Measurements from ENCODE around the gene ZNRF1.
"Not testable (repeated sequence)": the region's sequence is repeated elsewhere in the genome, so short reads cannot be mapped to it uniquely, and the experiment has no call there.

ZNRF1 gene

DNA sequence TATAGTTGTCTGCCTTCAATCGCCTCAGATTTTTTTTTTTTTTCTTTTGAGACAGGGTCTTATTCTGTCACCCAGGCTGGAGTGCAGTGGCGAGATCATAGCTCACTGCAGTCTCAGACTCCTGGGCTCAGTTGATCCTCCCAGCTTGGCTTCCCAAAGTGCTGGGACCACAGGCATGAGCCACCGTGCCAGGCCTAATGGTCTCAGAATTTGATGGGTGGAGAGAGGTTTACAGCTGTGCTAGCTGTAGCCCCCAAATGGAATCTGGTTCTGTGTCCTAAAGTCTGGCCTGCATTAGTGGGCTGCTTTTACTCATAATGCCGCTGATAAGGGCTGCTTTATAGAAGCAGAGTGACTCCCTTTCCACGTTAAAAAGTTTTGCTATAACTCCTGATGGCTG is 5.1 kb downstream of the ZNRF1 start:
- DNase-seq, result no peak

DNA sequence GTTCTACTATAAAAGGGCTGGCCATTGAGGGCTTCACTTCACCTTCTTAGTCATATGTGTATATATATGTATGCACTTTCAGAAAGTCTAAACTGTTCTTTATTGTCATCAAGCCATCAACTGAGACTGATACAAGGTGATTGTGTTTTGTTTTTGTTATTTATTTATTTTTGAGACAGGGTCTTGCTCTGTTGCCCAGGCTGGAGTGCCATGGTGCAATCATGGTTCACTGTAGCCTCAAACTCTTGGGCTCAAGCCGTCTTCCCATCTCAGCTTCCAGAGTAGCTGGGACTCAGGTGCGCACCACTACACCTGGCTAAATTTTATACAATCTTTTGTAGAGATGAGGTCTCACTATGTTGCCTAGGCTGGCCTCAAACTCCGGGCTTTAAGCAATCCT is 5.6 kb downstream of the ZNRF1 start:
- no peak for DNase-seq

DNA sequence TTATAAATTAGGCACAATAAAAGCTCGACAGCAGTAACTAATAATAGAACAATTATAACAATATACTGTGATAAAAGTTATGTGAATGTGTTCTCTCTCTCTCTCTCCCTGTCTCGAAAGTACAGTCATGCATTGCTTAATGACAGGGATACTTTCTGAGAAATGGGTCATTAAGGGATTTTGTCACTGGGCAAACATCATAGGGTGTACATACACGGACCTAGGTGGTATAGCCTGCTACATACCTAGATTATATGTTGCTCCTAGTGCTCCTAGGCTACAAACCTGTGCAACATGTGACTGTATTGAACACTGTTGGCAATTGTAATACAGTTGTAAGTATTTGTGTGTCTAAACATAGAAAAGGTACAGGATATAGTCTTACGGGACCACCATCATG is 6.9 kb downstream of the ZNRF1 start:
- DNase-seq, result no peak

DNA sequence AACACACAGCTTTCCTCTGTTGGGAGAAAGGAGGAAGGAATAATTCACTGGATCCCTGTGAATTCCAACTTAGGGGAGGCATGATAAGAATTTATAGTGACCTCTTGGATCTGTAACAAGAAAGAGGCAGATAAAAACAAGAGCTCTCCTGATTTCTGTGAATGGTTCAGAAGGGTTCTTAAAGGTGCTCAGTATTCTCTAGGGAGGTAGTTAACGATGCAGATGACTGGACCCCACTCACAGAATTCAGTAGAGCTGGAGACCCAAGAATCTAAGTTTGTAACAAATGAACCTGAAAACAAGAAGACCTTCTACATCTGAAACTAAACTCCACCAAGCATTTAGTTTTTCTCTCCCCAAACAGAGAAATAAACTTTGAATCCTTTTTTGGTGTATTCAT is 8.6 kb downstream of the ZNRF1 start:
- DNase-seq, result no peak

DNA sequence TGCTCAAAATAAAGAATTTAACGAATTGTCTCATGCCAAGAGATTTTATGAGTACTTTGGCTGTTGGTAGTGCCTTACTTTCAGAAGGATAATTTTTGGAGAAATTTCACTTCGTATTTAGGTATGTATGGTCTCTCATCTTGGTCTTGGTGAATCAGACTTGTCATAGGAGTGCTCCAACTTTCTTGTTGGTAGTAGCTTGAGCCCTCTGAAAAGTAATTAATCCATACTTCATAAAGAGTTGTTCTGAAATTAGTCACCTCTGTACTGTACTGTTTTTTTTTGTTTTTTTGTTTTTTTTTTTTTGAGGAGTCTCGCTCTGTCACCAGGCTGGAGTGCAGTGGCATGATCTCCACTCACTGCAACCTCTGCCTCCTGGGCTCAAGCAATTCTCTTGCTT is 11.6 kb downstream of the ZNRF1 start:
- no peak for DNase-seq

DNA sequence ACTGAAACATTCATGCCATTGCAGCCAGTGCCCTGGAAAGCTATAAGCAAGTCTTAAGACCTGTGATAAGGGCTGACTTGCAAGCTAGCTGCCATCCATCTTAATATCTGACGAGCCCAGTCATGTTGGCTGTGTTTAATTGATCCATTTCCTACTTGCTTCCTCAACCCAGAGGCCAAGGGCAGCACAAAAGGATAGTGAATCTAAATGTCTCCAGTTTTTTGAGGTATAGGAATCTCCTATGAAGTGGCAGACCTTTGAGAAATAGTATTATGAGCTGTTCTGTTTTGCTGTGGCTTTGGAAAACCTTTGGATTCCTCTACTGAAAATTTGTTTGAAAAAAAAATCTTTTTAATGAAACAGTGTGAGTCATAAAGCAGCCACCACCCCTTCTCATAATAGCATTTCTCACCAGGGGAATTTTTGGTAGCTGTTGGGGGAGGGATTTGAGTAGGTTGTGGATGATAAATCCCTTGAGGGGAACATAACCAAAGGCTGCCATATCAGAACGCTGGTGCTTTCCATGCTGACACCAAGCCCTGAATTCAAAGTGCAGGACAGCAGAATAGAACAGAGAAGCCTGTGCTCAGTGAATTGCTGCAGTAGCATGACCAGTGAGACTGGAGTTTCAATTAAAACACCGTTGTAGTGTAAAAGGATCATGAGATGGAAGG is 12.9 kb downstream of the ZNRF1 start:
- no peak for DNase-seq

DNA sequence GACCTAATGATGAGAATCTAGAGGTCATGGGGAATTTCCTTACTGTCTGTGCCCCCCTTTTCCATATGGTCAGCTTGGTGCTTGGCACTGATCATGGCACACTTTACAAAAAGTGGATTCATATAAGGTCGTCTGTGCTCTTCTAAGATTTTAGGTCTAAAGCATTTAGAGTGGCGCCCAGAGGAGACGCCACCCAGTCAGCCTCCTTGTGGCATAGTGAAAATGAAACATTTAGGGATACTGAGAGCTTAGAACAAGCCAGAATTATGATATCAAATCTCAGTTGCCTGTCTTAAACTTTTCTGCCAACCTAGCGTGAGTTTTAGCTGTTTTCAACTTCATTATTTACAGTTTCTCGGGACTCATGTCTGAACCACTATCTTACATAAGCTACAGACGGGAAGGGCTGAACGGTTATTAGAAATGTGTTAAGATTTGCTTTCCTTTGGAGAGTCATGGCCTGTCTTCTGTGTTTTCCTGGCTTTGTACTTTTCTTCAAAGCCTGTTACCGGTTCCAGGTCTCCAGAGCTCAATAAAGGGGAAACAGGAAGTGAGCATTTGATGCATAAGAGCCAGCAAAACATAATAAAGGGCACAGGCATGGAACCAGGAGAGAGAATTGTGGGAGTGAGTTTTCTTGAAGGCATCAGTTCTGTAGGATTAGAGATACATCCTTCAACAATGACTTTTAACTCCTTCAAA is 13.7 kb downstream of the ZNRF1 start:
- no peak for DNase-seq

DNA sequence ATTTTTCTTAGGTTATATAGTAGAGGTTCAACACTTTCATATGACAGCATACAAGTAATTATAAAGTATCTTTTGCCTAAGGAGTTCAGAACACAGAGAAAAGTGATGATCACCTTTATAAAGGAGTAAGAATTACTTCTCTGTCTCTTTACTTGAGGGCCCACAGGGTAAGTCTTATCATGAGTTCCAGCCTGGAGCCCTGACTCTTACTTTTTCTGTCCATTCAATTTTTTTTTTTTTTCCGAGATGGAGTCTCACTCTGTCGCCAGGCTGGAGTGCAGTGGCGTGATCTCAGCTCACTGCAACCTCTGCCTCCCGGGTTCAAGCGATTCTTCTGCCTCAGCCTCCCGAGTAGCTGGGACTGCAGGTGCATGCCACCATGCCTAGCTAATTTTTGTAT is 14.3 kb downstream of the ZNRF1 start:
- not testable (repeated sequence) for DNase-seq

DNA sequence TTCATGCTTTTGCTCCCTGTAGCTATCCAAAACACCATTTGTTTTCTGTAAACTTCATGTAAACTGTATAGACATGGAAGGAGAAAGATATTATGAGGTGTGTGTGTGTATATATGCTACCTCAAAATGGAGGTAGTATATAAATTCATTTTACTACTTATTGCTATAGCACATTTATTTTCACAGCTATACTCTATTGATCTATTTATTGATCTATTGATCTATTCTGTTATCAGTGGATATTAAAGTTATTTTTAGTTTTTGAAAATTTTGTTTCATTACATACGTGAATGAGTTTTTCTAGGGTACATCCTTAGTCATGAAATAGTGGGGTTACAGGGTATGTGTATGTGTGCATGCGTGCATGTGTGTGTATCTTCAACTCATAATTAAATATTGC is 15.5 kb downstream of the ZNRF1 start:
- DNase-seq, result no peak

DNA sequence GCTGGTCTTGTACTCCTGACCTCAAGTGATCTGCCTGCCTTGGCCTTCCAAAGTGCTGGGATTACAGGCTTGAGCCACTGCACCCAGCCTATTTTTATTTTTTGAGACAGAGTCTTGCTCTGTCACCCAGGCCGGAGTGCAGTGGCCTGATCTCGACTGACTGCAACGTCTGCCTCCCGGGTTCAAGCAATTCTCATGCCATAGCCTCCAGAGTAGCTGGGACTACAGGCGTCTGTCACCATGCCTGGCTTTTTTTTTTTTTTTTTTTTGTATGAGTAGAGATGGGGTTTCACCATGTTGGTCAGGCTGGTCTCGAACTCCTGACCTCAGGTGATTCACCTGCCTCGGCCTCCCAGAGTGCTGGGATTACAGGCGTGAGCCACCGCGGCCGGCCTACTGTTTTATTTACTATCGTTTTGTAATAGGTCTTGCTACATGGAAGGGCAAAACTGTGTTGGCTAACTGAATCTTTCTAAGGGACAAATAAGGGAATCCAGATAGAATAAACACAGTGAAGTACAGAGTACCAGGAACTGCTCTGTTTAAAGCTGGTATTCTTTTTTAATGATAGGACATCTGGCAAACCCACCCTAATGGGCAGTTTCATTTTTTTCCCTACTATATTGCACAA is 17.7 kb downstream of the ZNRF1 start:
- not testable (repeated sequence) for DNase-seq

DNA sequence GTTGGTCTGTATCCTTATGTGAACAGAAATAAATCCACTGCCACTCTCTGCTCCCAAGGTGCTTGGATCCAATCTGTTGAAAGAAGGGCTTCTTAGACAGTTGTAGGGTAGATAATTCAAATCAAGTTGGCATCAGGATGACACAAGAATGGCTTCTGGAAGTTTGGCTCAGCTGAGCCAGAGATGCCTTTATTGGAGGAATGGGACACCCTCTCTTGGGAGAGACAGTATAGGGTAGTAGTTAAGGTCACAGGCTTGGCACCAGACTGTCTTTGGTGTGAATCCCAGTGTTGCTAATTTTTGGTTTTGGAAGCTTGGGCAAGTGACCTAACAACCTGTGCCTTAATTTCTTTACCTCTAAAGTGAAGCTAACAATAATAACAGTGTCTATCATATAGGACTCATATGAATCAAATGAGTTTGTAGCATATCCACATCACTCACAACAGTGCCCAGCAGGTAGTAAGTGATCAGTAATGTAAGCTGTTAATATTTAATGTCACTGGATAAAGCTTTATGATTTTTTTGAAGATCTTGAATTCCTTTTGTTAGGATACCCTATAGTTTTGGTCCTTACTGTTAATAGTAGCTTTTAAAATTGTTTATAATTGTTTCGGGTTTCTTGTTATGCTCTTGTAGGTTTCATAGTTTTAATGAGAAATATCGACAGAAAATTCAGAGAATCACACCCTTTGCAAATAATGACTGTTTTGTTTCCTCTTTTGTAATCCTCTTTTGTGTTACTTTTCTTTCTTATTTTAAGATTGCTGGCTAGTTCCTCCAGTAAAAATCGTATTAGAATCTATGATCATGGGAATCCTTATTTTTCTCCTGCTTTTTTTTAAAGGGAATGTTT is 19.1 kb downstream of the ZNRF1 start:
- no peak for DNase-seq

DNA sequence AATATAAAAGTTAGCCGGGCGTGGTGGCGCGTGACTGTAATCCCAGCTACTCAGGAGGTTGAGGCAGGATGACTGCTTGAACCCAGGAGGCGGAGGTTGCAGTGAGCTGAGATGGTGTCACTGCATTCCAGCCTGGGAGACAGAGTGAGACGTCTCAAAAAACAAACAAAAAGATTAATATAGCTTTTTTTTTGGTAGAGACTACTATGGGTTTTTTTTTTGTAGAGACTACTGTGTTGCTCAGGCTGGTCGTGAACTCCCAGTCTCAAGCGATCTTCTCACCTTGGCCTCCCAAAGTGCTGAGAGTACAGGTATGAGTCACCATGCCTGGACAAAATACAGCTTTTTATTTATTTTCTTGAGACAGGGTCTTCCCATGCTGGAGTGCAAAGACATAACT is 20.2 kb downstream of the ZNRF1 start:
- DNase-seq, result no peak

DNA sequence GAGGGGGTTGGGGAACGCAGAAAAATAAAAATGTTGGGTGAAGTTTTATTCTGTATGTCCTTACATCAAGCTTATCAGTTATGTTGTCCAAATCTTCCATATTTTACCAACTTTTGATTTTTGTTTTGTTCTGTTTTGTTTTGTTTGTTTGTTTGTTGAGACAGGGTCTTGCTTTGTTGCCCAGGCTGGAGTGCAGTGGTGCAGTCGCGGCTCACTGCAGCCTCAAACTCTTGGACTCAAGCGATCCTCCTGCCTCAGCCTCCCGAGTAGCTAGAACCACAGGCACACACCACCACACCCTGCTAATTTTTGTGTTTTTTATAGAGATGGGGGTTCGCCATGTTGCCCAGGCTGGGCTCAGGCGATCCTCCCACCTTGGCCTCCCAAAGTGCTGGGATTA is 20.8 kb downstream of the ZNRF1 start:
- DNase-seq, result no peak

DNA sequence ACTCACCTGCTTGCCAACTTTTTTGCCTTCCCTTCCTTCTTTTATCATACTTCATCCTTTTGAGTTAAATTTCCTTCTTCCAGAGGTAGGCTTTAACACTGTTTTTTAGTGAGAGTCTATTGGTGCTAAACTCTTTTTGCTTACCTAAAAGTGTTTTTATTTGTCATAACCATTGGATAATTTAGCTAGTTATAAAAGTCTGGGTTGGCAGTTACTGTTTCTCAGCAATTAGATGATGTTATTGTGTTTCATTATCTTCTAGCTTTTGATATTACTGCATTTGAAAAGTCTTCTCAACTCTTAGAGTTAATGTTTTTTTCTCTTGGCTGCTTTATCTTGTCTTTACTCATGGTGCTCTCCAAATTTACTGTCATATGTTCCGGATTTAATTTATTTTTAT is 22.6 kb downstream of the ZNRF1 start:
- no peak for DNase-seq

DNA sequence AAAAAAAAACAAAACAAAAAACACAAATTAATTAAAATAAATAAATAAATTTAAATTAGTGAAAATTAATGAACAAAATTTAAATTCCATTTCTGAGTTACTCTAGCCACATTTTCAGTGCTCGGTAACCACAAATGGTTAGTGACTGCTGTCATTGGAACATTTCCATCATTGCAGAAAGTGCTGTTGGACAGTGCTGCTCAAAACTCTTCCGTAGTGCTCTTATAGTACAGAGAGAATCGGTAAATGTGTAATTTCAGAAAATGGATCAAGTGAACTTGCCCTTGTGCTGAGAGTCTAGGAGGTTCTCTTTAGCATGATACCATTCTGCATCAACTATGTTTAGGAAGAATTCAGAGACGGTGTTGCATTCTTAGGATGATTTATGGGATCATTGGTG is 23.7 kb downstream of the ZNRF1 start:
- DNase-seq, result no peak

DNA sequence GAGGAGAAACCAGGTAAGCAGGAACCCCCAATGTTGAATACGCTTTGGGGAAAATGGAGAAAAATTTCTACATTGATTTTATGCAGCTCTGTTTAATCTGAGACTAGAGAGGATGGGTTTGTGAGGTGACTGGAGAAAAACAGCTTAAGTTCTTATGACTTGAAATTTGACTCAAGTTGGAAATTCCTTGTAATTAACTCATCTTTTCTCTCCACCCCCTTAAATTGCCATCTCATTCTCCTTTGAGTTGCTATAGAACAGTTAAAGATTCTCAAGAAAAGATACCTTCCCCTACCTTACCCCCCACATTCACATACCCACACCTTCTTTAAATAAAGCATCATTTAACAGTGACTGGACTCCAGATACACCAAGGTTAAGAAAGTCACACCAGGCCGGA is 24.2 kb downstream of the ZNRF1 start:
- no peak for DNase-seq

DNA sequence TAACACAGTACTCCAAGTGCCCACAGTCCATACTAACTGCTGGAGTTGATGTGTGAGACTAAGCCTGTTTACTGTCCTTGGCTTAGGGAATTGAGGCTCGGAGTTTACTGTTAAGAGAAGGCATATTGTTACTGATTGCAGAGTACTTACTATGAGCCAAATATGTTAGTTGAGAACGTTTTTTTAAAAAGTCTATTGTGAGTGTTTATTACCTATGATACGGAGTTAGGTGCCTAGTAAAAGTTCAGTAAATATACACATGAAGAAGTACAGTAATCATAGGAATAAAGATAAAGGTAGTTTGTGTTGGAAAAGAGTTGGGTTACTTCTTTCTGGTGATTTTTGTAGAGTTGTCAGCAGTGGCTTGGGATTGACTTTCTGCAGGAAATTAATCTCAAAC is 25.4 kb downstream of the ZNRF1 start:
- no peak for DNase-seq

DNA sequence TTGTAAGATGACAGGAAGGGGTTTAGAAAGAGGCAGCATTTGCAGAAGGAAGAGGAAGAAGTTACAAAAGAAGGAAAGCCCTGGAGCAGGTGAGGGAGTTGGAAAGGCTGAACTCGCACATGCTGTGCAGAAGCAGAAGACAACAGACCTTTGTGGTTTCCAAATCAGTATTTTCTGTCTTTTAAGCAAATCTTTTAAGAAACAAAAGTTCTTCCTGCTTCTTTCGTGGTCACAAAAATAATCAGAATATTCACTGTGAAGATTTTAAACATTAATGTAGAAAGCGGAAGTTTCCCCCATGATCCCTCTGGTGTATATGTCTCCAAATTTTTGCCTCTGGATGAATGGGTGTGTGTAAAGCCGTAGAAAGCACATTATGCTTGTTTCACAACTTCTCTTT is 25.8 kb downstream of the ZNRF1 start:
- DNase-seq, result no peak

DNA sequence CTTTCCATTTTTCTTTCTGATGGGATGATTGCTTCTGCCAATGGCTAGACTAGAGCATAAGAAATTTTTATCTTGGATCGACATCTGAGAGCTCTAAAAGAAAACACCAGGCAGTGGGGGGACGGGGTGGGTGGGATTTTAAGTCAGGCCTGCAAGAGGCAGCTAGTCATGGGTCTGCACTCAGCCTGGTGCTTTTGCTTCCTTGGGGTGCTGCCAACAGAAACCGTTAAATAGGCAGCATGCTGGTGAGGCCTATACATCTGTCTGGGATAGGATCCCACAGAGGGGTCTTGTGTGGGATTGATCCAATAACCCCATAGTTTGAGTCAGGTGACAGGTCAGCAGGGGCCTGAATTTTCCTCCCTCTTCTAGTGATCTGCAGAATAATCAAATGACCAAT is 26.9 kb downstream of the ZNRF1 start:
- no peak for DNase-seq

DNA sequence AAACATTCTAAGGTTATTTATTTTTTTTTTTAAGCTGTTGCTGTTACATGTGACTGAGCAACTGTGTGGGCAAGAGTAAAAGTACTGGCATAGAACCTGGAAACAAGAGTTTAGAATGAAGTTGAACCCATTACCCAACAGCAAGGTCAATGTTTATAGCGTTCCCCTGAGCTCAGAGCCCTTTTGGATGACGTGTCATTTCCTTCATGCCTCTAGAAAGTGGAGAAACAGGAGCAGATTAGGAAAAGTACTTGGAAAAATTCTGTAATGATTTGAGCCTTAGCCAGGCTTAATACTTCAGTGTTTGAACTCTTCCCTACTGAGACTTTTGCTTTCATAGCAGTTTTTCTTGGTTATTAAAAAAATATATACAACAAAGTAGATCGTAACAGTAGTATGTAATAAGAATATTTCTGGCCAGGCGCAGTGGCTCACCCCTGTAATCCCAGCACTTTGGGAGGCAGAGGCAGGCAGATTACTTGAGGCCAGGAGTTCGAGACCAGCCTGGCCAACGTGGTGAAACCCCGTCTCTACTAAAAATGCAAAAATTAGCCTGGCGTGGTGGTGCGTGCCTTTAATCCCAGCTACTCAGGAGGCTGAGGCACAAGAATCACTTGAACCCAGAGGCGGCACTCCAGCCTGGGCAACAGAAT is 27.5 kb downstream of the ZNRF1 start:
- DNase-seq, result not testable (repeated sequence)

DNA sequence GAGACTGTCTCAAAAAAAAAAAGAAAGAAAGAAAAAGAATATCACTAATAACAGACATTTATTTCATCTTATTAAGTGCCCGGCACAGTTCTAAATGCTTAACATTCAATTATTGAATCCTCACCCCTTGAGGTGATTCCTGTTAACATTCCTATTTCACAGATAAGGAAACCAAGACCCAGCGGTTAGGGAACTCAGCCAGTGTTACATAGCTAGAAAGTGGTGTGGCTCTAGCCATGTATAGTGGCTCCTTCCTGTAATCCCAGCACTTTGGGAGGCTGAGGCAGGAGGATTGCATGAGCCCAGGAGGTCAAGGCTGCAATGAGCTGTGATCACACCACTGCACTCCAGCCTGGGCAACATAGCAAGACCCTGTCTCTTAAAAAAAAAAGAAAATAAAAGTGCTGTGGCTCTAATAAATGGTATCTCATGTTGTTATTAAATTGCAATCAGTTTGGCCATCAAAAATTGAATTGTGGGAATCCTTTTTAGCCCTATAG is 28.1 kb downstream of the ZNRF1 start:
- no peak for DNase-seq

DNA sequence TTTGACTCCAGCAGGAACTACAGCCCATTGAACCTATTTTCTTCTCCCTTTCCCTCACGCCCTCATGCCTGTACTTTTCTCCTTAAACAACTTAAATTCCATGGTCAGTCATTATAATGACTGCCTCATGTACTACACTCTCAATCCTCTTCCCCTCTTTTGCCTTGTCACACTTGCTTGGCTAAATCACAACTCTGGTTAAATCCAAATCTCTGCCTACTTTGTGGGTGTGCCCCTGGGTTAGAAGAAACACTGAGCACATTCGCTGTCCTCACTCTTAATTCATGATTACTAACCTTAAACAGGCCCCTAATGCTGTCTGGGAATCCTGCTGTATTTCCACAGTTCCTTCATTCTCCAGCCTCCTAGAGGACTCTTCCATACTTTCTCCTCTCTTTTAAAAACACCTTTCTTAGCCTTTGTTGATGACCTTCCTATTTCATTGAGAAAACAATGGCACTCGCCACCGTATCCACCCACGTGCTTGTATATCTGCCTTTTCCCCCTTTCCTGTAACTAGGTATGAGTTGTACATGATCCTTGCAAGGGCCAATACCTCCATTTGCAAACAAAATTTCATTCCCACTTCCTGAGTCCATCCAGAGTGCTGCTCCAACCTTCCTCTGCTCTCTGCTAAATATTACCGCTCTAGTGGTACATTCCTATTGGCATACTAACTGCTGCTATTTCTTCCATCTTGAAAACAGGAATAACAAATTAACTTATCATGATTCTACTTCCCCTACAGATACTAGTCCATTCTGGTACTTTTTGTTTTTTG is 28.9 kb downstream of the ZNRF1 start:
- DNase-seq, result no peak

Data from NCI-H82 (cell line).